KOPT-K1 (cell line): ENCODE results near the gene NCR3LG1.

Experiments used
- H3K27ac ChIP-seq: fragments of 200-600 bp; sonication (generic); 2 replicates; pipeline ENCODE4 v1.5.1; 2016; ENCODE audit warnings: antibody characterized with exemption, mild to moderate bottlenecking, low read depth, low read length; ENCODE audit not compliant: poor library complexity, severe bottlenecking
- H3K36me3 ChIP-seq: fragments of 200-600 bp; sonication (generic); 2 replicates; pipeline ENCODE4 v1.5.1; 2017; ENCODE audit warnings: antibody characterized with exemption, mild to moderate bottlenecking, low read length, moderate library complexity; ENCODE audit not compliant: insufficient read depth
- H3K9me3 ChIP-seq: fragments of 200-600 bp; sonication (generic); 2 replicates; pipeline ENCODE4 v1.5.1; 2017; ENCODE audit warnings: antibody characterized with exemption, low read length, mild to moderate bottlenecking; ENCODE audit not compliant: insufficient read depth, poor library complexity, severe bottlenecking

The NCR3LG1 gene

GRCh38 chr11:17385492-17385891, 33.9 kb downstream of the NCR3LG1 start:
- H3K9me3 ChIP-seq = no peaks in the 10 kb centered on the region
- H3K27ac ChIP-seq = peak overlapping the region; percentile 43
- H3K36me3 ChIP-seq = peaks cover 53% of the 10 kb centered on the region; the same call in 1 of the 2 replicates

- peaks cover 51% of the 10 kb centered on the region; the same call in 1 of the 2 replicates for H3K36me3 ChIP-seq
- H3K27ac ChIP-seq = peak overlapping the region; percentile 43
- H3K9me3 ChIP-seq = no peaks in the 10 kb centered on the region
These were observed 34.3 kb downstream of the NCR3LG1 start for GRCh38 chr11:17385926-17386325.

GRCh38 chr11:17386331-17387084, 34.9 kb downstream of the NCR3LG1 start:
- Histone ChIP-seq H3K27ac (peak overlapping the region; percentile 43), H3K36me3 (peaks cover 45% of the 10 kb centered on the region; the same call in 1 of the 2 replicates), H3K9me3 (no peaks in the 10 kb centered on the region)

- H3K27ac ChIP-seq = no peak overlapping the region
- H3K9me3 ChIP-seq = no peaks in the 10 kb centered on the region
- peaks cover 38% of the 10 kb centered on the region; the same call in 1 of the 2 replicates for H3K36me3 ChIP-seq
These were observed 35.7 kb downstream of the NCR3LG1 start for GRCh38 chr11:17387254-17387653.

- no peak overlapping the region for H3K27ac ChIP-seq
- H3K9me3 ChIP-seq = no peaks in the 10 kb centered on the region
- peaks cover 32% of the 10 kb centered on the region; the same call in 1 of the 2 replicates for H3K36me3 ChIP-seq
These were observed 36.2 kb downstream of the NCR3LG1 start for GRCh38 chr11:17387811-17388210.

- Histone ChIP-seq H3K27ac (peak within 1 kb of the TSS; percentile 77), H3K36me3 (peaks cover 23% of the 10 kb centered on the region; the same call in 1 of the 2 replicates), H3K9me3 (no peaks in the 10 kb centered on the region)
These were observed 37.1 kb downstream of the NCR3LG1 start, which contains the start of gene KCNJ11 for GRCh38 chr11:17388609-17389210. KCNJ11 (minus strand) TSS chr11:17388659; CDS start chr11:17388091, 568 bp downstream.

- Histone ChIP-seq H3K9me3 (no peaks in the 10 kb centered on the region), H3K27ac (peak overlapping the region; percentile 77), H3K36me3 (peaks cover 22% of the 10 kb centered on the region; the same call in 1 of the 2 replicates)
These were observed 37.8 kb downstream of the NCR3LG1 start for GRCh38 chr11:17389211-17389956.

- Histone ChIP-seq H3K27ac (peak overlapping the region; percentile 77), H3K9me3 (no peaks in the 10 kb centered on the region), H3K36me3 (peaks cover 22% of the 10 kb centered on the region; the same call in 1 of the 2 replicates)
These were observed 38.5 kb downstream of the NCR3LG1 start for GRCh38 chr11:17389957-17390649.

GRCh38 chr11:17391493-17392355, 40.1 kb downstream of the NCR3LG1 start:
- Histone ChIP-seq H3K27ac (no peak overlapping the region), H3K9me3 (no peaks in the 10 kb centered on the region), H3K36me3 (peaks cover 9% of the 10 kb centered on the region; the same call in 1 of the 2 replicates)

- H3K9me3 ChIP-seq = no peaks in the 10 kb centered on the region
These were observed 41.3 kb downstream of the NCR3LG1 start for GRCh38 chr11:17392872-17393271.

GRCh38 chr11:17393472-17393871, 41.9 kb downstream of the NCR3LG1 start:
- no peaks in the 10 kb centered on the region for H3K9me3 ChIP-seq
- no peak overlapping the region for H3K27ac ChIP-seq
- H3K36me3 ChIP-seq = no peaks in the 10 kb centered on the region

More at GRCh38 chr11:17392872-17393271, 41.3 kb downstream of the NCR3LG1 start:
- H3K27ac ChIP-seq = no peak overlapping the region
- H3K36me3 ChIP-seq = no peaks in the 10 kb centered on the region

- H3K9me3 ChIP-seq = no peaks in the 10 kb centered on the region
- H3K36me3 ChIP-seq = no peaks in the 10 kb centered on the region
- no peak overlapping the region for H3K27ac ChIP-seq
These were observed 43.3 kb downstream of the NCR3LG1 start for GRCh38 chr11:17394743-17395390.

GRCh38 chr11:17395554-17395961, 44.0 kb downstream of the NCR3LG1 start:
- no peaks in the 10 kb centered on the region for H3K36me3 ChIP-seq
- no peak overlapping the region for H3K27ac ChIP-seq

More at GRCh38 chr11:17395554-17395961, 44.0 kb downstream of the NCR3LG1 start:
- H3K9me3 ChIP-seq = no peaks in the 10 kb centered on the region
